ENCODE data around the gene TRAPPC2B. TPM values are rescaled to one million over a fixed set of nuclear protein-coding genes. Genes with fewer than 3 reads are reported as not detected.

Gene TRAPPC2B
- total RNA-seq, 1 experiment from 2014 or later = 15.3 TPM

DNA sequence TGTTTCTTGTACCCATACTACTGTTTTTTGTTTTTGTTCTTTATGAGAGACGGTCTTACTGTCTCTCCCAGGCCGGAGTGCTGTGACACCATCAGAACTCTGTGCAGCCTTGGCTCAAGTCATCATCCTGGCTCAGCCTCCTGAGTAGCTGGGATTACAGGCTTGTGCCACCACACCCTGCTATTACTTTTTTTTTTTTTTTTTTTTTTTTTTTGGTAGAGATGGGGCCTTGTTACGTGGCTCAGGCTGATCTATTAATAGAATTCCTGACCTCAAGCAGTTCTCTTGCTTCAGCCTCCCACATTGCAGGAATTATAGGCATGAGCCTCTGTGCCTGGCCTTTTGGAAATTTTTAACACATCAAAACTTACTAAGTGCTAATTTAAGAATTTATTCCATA, 15.2 kb upstream of the TRAPPC2B start:
- Histone ChIP-seq H3K4me1 (replicated peaks; ENCODE audit: insufficient read depth) (peaks cover 10% of the 10 kb centered on the region), H3F3A (ENCODE audit: insufficient read depth, low read depth) (no peaks in the 10 kb centered on the region), H3K9me2 (ENCODE audit: insufficient read depth) (no peaks in the 10 kb centered on the region), H3K27me3 (ENCODE audit: insufficient read depth, low read depth) (no peaks in the 10 kb centered on the region), H3K4me3 (no peak overlapping the region), H3K36me3 (ENCODE audit: low read depth) (no peaks in the 10 kb centered on the region), H2AFZ (no peak overlapping the region), H3K79me2 (ENCODE audit: low read depth) (peaks cover 20% of the 10 kb centered on the region), H3K4me2 (no peak overlapping the region), H4K20me1 (ENCODE audit: insufficient read depth) (no peaks in the 10 kb centered on the region), H3K9me3 (ENCODE audit: insufficient read depth, low read depth) (0 out of 2 replicates have a peak, but pooled peaks cover 3% of the 10 kb centered on the region), H3K27ac (no peak overlapping the region)
- no peak for DNase-seq
- CTCF ChIA-PET = no interaction called here
- intact Hi-C loops (cut with micrococcal nuclease; ENCODE audit: unreplicated experiment) = no loop called here
- POLR2A ChIA-PET (ENCODE audit: unreplicated experiment) = interaction anchor here (0.5 kb wide), 1 partner anchor 70 kb away, joined by 4 read pairs; no protein-coding TSS in a partner anchor
- TF ChIP-seq, protein P1, sequence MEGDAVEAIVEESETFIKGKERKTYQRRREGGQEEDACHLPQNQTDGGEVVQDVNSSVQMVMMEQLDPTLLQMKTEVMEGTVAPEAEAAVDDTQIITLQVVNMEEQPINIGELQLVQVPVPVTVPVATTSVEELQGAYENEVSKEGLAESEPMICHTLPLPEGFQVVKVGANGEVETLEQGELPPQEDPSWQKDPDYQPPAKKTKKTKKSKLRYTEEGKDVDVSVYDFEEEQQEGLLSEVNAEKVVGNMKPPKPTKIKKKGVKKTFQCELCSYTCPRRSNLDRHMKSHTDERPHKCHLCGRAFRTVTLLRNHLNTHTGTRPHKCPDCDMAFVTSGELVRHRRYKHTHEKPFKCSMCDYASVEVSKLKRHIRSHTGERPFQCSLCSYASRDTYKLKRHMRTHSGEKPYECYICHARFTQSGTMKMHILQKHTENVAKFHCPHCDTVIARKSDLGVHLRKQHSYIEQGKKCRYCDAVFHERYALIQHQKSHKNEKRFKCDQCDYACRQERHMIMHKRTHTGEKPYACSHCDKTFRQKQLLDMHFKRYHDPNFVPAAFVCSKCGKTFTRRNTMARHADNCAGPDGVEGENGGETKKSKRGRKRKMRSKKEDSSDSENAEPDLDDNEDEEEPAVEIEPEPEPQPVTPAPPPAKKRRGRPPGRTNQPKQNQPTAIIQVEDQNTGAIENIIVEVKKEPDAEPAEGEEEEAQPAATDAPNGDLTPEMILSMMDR (conservative IDR thresholded peaks at IDR 0.05) = no peak
- TF ChIP-seq EZH2 (IDR thresholded peaks at IDR 0.05; ENCODE audit: low read depth) = no peak
- BruUV-seq (replicated peaks) = no TSS peak

DNA sequence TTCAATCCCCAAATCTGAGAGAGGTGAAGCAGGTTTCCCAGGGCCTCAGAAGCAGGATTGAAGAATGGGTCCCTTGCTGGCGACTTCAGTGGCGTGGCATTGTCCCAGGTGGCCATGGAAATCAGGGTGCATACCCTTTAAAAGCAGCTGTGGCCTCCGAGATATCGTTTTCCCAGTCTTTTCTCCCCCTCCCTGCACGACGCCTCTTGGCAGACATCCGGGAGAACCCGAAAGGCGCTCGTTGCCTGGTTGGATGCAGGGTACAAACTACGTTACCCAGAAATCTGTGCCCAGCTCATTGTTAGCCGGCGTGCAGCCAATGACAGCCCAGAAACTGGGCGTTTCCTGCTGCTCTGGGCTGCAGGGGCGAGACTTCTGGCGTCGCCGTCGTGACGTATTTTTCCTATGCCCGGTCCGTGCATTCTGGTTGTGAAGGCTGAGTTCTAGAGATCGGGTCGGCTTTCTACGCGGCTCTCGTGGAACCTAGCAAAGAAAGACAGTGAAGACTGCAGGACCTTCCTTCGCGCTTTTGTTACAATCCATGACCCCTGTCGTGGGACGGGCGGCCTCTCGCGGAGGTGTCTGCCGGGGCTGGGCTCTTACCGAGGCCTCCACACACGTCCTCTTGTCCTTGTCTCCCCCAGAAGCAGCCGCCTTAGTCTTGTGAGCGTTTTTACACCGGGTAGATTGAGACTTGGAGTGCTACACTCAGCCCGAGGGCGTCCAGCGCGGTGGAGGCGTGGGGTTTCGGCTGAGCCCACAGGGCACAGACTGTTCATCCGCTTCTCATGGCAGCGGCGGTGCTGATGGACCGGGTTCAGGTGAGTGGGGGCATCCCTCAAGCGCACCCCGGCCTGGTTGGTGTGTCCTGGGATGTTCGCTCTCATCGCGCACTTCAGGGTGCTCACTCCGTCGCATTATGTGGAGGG, 12.2 kb upstream of the TRAPPC2B start, which contains the start of gene ZNF304:
Gene ZNF304, plus strand, starts transcription at position 395 of the 929 bp plus-strand sequence. Its CDS starts 394 bp downstream, at position 789.
- intact Hi-C loops (cut with micrococcal nuclease; ENCODE audit: unreplicated experiment) = loop anchor here (1.0 to 5.0 kb wide), 4 partner anchors 31 to 136 kb away; partner anchors contain the start of genes ZNF419, ZNF460, ZNF543 and ZNF805
- Histone ChIP-seq H3K4me3 (peak within 1 kb of the TSS; percentile 95), H2AFZ (peak within 1 kb of the TSS; percentile 96), H3K27ac (0 out of 2 replicates have a peak within 1 kb of the TSS, but pooled peaks have one; percentile 16), H4K20me1 (ENCODE audit: insufficient read depth) (peaks cover 5% of the 10 kb centered on the region; the same call in 1 of the 2 replicates), H3K4me2 (peak within 1 kb of the TSS; percentile 93), H3K9me3 (ENCODE audit: insufficient read depth, low read depth) (0 out of 2 replicates have a peak, but pooled peaks cover 5% of the 10 kb centered on the region), H3K9me2 (ENCODE audit: insufficient read depth) (no peaks in the 10 kb centered on the region), H3K27me3 (ENCODE audit: insufficient read depth, low read depth) (no peaks in the 10 kb centered on the region), H3K36me3 (ENCODE audit: low read depth) (peaks cover 21% of the 10 kb centered on the region), H3K4me1 (replicated peaks; ENCODE audit: insufficient read depth) (peaks cover 10% of the 10 kb centered on the region), H3K79me2 (ENCODE audit: low read depth) (peaks cover 32% of the 10 kb centered on the region), H3F3A (ENCODE audit: insufficient read depth, low read depth) (no peaks in the 10 kb centered on the region)
- TF ChIP-seq, protein P1 (conservative IDR thresholded peaks at IDR 0.05) = no peak
- no peak for TF ChIP-seq EZH2 (IDR thresholded peaks at IDR 0.05; ENCODE audit: low read depth)
- CTCF ChIA-PET = no interaction called here
- POLR2A ChIA-PET (ENCODE audit: unreplicated experiment) = interaction anchor here (0.5 to 1.0 kb wide), 9 partner anchors 17 to 511 kb away, joined by 3 to 13 read pairs (median 4); partner anchors contain the start of genes ZNF416 and ZNF548
- BruUV-seq (replicated peaks) = TSS peak; percentile 51
- peak; percentile 94 to 95 for DNase-seq

DNA sequence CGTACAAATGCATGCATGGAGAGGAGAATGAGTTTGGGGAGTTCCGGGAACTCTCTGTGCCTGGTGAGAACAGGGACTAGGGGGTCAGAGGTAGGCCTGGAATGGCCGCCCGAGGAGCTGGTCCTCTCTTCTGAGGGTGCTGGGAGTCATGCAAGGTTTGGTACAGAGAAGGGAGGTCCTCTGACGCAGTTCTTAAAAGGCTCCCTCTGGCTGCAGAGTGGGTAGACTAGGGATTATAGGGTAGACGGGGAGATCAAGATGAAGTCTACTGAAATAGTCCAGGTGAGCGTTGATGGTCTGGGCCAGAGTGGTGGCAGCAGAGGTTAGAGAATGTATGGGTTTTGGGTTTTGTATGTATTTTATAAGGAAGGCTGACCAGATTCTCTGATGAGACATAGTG, 11.5 kb upstream of the TRAPPC2B start:
- Histone ChIP-seq H3K4me2 (peak overlapping the region; percentile 93), H3K4me3 (peak overlapping the region; percentile 95), H3K4me1 (replicated peaks; ENCODE audit: insufficient read depth) (peaks cover 10% of the 10 kb centered on the region), H3K79me2 (ENCODE audit: low read depth) (peaks cover 32% of the 10 kb centered on the region), H3K9me2 (ENCODE audit: insufficient read depth) (no peaks in the 10 kb centered on the region), H3K27ac (no peak overlapping the region), H3K9me3 (ENCODE audit: insufficient read depth, low read depth) (0 out of 2 replicates have a peak, but pooled peaks cover 8% of the 10 kb centered on the region), H3F3A (ENCODE audit: insufficient read depth, low read depth) (no peaks in the 10 kb centered on the region), H3K27me3 (ENCODE audit: insufficient read depth, low read depth) (no peaks in the 10 kb centered on the region), H4K20me1 (ENCODE audit: insufficient read depth) (peaks cover 5% of the 10 kb centered on the region; the same call in 1 of the 2 replicates), H2AFZ (peak overlapping the region; percentile 96), H3K36me3 (ENCODE audit: low read depth) (peaks cover 28% of the 10 kb centered on the region)
- DNase-seq = no peak
- TF ChIP-seq, protein P1 (conservative IDR thresholded peaks at IDR 0.05) = no peak
- ChIA-PET POLR2A (ENCODE audit: unreplicated experiment) (no interaction called here), CTCF (no interaction called here)
- no TSS peak for BruUV-seq (replicated peaks)
- intact Hi-C loops (cut with micrococcal nuclease; ENCODE audit: unreplicated experiment) = loop anchor here (1.0 to 5.0 kb wide), 4 partner anchors 32 to 135 kb away; partner anchors contain the start of genes ZNF419, ZNF460, ZNF543 and ZNF805

All from PC-9 (cell line).